Bone marrow (tissue), 2 donors: ENCODE data around the gene RPS6KA1.
"Not testable (repeated sequence)": the region's sequence is repeated elsewhere in the genome, so short reads cannot be mapped to it uniquely, and the experiment has no call there.

ENCODE experiments used
- DNase-seq, 2 donors: peaks; one replicate each; lab custom pipeline; 2025; lab: John Stamatoyannopoulos, UW

Gene RPS6KA1

DNA sequence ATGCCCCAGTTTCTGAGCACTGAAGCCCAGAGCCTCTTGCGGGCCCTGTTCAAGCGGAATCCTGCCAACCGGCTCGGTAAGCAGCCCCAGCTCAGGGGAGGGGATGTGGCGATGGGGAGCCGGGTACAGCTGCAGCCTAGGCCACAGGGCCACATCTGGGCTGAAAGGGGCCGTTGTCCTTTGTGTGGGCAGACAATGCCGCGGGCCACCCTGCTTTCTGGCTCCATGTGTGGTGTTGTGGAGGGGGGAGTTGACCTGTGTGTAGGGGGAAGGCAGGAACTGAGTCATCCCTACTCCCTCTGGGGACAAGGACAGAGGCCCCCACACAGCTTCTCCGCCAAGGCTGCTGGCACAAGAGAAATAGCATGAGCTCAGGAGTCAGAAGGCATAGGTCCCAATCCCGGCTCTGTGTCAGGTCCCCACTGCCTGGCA lies 26.0 kb downstream of the RPS6KA1 start:
- peak in 1 of 2 donors; percentile 90 for DNase-seq

DNA sequence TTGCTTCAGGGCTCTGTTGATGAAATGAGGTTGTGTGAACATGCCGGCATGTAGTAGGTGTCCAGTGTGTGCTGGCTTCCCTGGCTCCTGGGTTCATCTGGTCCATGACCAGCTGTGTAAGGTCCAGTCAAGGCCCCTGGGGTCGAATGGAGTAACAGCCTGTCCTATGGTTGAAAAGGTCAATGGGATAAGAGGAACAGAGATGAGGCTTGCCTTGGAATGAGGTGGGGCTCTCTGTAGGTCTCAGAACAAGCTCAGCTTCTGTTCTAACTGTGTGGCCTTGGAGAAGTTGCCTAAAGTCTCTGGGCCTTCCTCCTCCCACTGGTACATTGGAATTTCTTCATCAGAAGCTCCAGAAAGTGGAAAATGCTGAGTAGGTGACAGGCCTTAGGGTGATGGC lies 26.6 kb downstream of the RPS6KA1 start:
- DNase-seq = no peak

DNA sequence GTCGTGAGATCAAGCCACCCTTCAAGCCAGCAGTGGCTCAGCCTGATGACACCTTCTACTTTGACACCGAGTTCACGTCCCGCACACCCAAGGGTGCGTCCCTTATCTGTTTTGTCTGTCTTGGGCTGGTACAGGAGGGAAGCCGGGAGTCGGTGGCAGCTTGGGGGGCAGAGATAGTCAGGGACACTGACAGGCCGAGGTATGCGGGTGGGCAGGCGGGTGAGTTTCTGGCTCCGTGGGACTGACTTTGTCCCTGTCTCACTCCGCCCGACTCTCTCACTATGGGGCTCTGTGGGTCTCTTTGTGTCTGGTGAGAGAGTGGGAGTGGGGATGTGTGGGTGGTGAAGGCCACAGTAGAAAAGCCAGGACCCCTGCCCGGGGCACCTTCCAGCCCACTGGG lies 27.4 kb downstream of the RPS6KA1 start:
- DNase-seq = no peak

- DNase-seq = no peak
Measured at GRCh38 chr1:26558685-26559048, 29.1 kb downstream of the RPS6KA1 start.

DNA sequence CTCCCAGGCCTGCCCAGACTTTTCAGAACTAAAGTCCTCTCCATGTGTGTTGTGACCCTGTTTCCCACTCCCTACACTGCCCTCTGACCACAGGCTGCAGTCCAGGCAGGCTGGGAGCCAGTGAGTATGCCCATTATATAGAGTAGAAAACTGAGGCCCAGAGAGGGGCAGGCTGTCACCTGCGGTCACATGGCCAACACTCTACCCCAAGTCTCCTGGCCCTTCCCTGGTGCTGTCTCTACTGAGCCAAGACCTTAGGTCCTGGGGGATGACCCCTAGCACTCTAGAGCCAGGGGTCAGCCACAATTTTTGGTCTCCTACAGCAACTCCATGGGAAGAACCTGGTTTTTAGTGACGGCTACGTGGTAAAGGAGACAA lies 30.8 kb downstream of the RPS6KA1 start:
- DNase-seq = no peak

DNA sequence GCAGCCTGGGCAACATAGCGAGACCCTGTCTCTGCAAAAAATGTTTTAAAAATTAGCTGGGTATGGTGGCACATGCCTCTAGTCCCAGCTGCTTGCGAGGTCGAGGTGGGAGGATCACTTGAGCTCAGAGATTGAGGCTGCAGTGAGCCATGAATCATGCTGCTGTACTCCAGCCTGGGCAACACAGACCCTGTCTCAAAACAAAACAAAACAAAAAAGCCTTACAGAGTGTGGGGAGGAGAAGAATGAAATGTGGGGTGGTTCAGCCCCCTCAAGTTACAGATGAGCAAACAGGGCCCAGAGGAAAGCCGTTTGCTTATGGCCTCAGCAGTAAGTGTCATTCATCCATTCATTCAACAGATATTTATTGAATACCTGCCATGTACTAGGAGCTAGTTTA lies 40.7 kb downstream of the RPS6KA1 start:
- DNase-seq = no peak

- no peak for DNase-seq
Measured at GRCh38 chr1:26571381-26571780, 41.8 kb downstream of the RPS6KA1 start.

GRCh38 chr1:26574018-26574417 lies 44.5 kb downstream of the RPS6KA1 start:
- no peak for DNase-seq

- no peak for DNase-seq
Measured at GRCh38 chr1:26574719-26575251, 45.2 kb downstream of the RPS6KA1 start.

GRCh38 chr1:26575348-26575747 lies 45.8 kb downstream of the RPS6KA1 start:
- DNase-seq = no peak

- DNase-seq = no peak
Measured at GRCh38 chr1:26578167-26578566, 48.6 kb downstream of the RPS6KA1 start.

DNA sequence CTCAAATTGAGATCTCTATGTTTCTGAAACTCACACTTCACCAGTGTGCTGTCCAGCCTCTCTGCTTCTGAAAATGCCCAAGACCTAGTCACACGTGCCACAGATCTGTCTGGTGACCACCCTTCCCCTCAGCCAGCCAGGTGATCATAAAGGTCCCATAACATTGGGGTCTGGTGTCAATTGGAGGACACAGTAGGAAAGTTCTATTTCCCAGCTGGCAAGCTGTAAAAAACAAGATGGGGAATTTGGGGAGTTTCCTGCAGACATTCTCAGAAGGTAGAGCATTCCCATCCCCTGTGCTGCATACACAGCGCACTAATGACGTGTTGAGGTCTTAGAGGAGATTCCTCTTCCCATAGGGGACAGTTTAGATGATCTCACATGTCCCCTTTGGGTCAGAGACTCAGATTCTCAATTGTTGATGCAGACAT lies 50.1 kb downstream of the RPS6KA1 start:
- no peak for DNase-seq

DNA sequence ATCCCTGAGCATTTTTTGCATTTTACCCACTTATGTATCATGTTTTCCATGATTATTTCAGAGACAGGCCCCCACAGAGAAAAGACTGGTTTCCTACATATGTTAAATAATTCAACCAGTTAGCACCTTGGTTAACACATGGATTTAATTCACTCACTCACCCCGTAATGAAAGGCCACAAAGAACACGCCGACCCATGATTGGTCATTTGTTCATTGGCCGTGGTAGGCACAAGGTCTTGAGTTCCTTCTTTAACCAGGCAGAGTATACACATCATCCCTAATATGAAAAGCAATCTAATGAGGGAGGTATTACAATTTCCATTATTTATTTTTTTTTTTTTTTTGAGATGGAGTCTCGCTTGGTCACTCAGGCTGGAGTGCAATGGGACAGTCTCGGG lies 50.6 kb downstream of the RPS6KA1 start:
- DNase-seq = no peak

GRCh38 chr1:26581287-26581651 lies 51.7 kb downstream of the RPS6KA1 start:
- no peak for DNase-seq

DNA sequence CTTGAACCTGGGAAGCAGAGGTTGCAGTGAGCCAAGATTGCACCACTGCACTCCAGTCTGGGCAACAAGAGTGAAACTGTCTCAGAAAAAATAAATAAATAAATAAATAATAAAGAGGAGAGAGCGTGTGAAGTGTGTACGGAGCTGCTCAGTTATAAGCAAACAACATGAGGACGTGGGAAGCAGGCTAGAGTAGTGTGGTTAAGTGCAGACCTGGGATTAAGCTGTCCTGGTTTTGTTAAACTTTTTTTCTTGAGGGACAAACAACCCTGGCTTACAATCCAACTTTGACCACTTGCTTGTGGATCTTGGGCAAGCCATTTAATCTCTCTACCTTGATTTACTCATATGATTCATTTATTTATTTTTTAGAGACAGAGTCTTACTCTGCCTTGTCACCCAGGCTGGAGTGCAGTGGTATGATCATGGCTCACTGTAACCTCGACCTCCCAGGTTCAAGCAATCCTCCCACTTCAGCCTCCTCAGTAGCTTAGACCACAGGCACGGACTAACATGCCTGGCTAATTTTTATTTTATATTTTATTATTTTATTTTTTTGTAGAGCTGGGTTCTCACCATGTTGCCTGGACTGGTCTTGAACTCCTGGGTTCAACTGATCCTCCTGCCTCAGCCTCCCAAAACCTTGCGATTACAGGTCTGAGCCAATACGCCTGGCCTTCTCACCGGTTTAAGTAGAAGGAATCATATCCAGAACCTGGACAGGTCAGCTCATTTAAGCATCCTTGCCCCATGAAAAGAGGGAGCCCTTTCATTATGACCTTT lies 52.7 kb downstream of the RPS6KA1 start:
- DNase-seq = no peak

DNA sequence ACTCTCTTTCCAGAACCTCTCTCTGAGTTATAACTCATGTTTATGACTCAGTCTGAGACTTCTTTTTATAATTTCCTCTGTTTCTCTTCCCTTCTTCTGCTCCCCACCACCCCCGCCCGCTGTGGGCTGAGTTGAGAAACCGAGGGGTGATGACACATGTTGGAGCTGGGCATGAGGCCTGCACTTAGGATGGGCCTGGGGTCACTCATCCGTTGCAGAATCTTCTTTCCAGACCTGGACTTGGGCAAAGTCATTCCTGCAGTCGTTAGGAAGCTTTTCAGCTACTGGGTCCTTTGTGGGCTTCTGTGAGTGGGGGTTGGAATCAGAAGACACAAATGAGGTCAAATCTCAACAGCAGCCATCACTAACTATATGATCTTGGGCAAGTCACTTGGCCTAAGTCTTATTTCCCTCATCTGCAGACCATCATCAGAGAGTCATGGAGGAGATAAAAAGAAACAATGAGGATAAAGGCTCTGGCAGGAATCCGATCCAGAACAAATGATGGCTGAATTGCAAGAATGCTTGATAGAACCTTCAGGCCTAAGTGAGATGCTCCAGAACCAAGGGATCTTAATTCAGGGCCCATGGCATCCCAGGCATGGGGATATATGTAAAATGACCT lies 53.4 kb downstream of the RPS6KA1 start:
- DNase-seq = peak; percentile 41 to 59

- DNase-seq = no peak
Measured at GRCh38 chr1:26583646-26584485, 54.3 kb downstream of the RPS6KA1 start.

GRCh38 chr1:26584588-26584987 lies 55.0 kb downstream of the RPS6KA1 start:
- not testable (repeated sequence) for DNase-seq

DNA sequence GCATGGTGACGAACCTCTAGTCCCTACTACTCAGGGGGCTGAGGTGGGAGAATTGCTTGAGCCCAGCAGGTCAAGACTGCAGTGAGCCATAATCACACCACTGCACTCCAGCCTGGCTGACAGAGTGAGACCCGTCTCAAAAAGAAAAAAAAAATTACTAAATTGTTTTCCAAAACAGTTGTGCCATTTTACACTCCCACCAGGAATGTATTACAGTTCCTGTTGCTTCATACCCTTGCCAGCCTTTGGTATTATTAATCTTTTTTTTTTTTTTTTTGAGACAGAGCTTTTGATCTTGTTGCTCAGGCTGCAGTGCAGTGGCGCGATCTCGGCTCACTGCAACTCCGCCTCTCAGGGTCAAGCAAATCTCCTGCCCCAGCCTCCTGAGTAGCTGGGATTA lies 55.9 kb downstream of the RPS6KA1 start:
- no peak for DNase-seq

DNA sequence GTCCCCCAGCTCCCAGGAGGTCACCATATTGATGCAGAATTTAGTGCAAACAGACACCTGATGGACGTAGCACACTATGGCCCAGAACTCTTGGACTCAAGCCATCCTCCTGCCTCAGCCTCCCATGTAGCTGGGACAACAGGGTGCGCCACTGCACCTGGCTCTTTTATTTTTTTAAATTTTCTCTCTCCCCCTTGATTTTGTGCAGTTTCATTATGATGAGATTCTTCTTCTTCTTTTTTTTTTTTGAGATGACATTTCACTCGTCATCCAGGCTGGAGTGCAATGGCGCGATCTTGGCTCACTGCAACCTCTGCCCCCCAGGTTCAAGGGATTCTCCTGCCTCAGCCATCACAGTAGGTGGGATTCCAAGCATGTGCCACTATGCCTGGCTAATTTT lies 63.8 kb downstream of the RPS6KA1 start:
- DNase-seq = no peak

GRCh38 chr1:26594593-26594992 lies 65.0 kb downstream of the RPS6KA1 start:
- DNase-seq = not testable (repeated sequence)

GRCh38 chr1:26597629-26598039 lies 68.1 kb downstream of the RPS6KA1 start:
- peak in 1 of 2 donors; percentile 41 for DNase-seq

GRCh38 chr1:26598890-26599289 lies 69.3 kb downstream of the RPS6KA1 start:
- peak in 1 of 2 donors; percentile 67 for DNase-seq
